Vagina (tissue), 2 donors: Measurements from ENCODE around the gene CENPVL3.
"Not testable (repeated sequence)": the region's sequence is repeated elsewhere in the genome, so short reads cannot be mapped to it uniquely, and the experiment has no call there.

Experiments used
- POLR2A ChIP-seq, 2 donors: fragments of 450-650 bp; IDR thresholded peaks; one replicate each; pipeline ENCODE4 v1.6.1; 2017; ENCODE audit warnings: antibody characterized with exemption in 2 of 2, mild to moderate bottlenecking in 2 of 2, moderate library complexity in 2 of 2
- POLR2AphosphoS5 ChIP-seq, 2 donors: sonication (generic); formaldehyde crosslinking; IDR thresholded peaks; one replicate each; pipeline ENCODE4 v1.9.0; 2017; ENCODE audit warnings: antibody characterized with exemption in 2 of 2, mild to moderate bottlenecking in 2 of 2, low read depth in 1 of 2; ENCODE audit not compliant: insufficient read depth in 1 of 2
- TF ChIP-seq, protein P1 (sequence below), 3 experiments: fragments of 450-650 bp in 2 of 3; fragments of 200-600 bp in 1 of 3; sonication (generic) in 1 of 3; IDR thresholded peaks; one replicate each; pipeline ENCODE4 v1.5.1; 2017 to 2019; ENCODE audit warnings: antibody characterized with exemption in 3 of 3, mild to moderate bottlenecking in 2 of 3, moderate library complexity in 2 of 3

DNA sequence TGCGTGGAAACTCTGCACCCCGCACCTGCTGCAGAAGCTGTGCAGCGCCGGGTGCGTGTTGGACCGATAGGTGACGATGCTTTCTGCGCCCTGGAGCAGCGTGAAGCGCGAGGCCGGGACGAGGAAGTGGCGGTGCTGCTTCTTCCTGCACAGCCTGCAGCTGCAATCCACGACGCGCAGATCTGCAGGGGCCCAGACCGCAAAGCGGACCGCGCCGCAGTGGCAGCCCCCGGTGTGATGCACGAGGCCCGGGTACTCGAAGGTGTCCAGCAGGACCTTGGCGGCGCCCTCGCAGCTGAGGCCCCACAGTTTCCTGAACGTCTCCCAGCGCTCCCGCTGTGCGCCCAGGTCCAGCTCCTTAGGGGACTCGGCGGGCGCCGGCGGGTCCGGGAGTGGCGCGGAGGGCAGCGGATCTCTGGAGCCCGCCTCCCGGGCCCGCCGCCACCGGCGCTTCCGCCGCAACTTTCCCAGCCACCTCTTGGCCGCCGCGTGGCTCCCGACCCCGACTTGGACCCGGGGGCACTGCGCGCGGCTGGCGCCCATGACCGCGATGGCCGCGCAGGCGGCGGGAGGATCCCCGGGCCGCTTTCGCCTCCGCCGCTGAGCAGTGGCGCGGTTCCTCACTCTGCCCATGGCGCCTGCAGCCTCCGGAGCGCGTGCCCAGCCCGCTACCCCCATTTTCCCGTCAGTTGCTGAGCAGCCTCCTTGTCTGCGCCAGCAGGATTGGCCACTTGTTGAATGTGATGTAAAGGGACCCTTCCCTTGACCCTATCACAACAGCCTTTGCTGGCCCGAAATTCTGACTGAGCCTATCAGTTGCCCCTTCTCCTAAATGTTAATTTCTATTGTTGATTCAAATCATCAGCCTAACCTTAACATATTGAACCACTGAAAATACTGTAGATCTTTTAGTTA, at the start of gene CENPVL3:
- not testable (repeated sequence) for TF ChIP-seq POLR2A (IDR thresholded peaks at IDR 0.05); POLR2AphosphoS5 (IDR thresholded peaks at IDR 0.05; ENCODE audit: insufficient read depth in 1 of 2, low read depth in 1 of 2)
- TF ChIP-seq, protein P1, sequence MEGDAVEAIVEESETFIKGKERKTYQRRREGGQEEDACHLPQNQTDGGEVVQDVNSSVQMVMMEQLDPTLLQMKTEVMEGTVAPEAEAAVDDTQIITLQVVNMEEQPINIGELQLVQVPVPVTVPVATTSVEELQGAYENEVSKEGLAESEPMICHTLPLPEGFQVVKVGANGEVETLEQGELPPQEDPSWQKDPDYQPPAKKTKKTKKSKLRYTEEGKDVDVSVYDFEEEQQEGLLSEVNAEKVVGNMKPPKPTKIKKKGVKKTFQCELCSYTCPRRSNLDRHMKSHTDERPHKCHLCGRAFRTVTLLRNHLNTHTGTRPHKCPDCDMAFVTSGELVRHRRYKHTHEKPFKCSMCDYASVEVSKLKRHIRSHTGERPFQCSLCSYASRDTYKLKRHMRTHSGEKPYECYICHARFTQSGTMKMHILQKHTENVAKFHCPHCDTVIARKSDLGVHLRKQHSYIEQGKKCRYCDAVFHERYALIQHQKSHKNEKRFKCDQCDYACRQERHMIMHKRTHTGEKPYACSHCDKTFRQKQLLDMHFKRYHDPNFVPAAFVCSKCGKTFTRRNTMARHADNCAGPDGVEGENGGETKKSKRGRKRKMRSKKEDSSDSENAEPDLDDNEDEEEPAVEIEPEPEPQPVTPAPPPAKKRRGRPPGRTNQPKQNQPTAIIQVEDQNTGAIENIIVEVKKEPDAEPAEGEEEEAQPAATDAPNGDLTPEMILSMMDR (IDR thresholded peaks at IDR 0.05): not testable (repeated sequence)
